Heart left ventricle (tissue), 16 donors: Measurements from ENCODE around the gene AFAP1L1. TPM values are rescaled to one million over a fixed set of nuclear protein-coding genes. Genes with fewer than 3 reads are reported as not detected.

Experiments
- ATAC-seq, 4 donors: fragments of 200-7000 bp; cut with Tn5 transposase; one replicate each; pipeline ENCODE4 v1.9.1; 2020 to 2022; ENCODE audit warnings: moderate library complexity in 4 of 4, mild to moderate bottlenecking in 3 of 4, moderate number of reproducible peaks in 1 of 4
- DNase-seq, 5 donors: peaks; one replicate each; pipeline ENCODE4 v3.0.0-alpha.2; 2020
- H3K27ac ChIP-seq, 12 donors: fragments of 200-600 bp; sonication (generic) in 4 of 12; one replicate each; pipeline versions ENCODE4 v1.5.0 to v1.8.0; 2016 to 2022; ENCODE audit warnings: mild to moderate bottlenecking in 2 of 12
- H3K27me3 ChIP-seq, 9 donors: fragments of 200-600 bp; sonication (generic) in 2 of 9; one replicate each; pipeline versions ENCODE4 v1.5.1 to v1.8.0; 2016 to 2022; ENCODE audit warnings: mild to moderate bottlenecking in 3 of 9
- H3K36me3 ChIP-seq, 9 donors: fragments of 200-600 bp; sonication (generic) in 2 of 9; one replicate each; pipeline versions ENCODE4 v1.5.0 to v1.8.0; 2018 to 2022; ENCODE audit warnings: mild to moderate bottlenecking in 2 of 9
- H3K4me1 ChIP-seq, 12 donors: fragments of 200-600 bp; sonication (generic) in 4 of 12; one replicate each; pipeline versions ENCODE4 v1.5.0 to v1.8.0; 2016 to 2022; ENCODE audit warnings: mild to moderate bottlenecking in 3 of 12
- H3K4me3 ChIP-seq, 12 donors: fragments of 200-600 bp; sonication (generic) in 4 of 12; one replicate each; pipeline versions ENCODE4 v1.5.0 to v1.8.0; 2017 to 2022; ENCODE audit warnings: mild to moderate bottlenecking in 9 of 12, moderate library complexity in 4 of 12
- H3K9me3 ChIP-seq, 12 donors: fragments of 200-600 bp; sonication (generic) in 4 of 12; one replicate each; pipeline versions ENCODE4 v1.5.0 to v1.8.0; 2016 to 2022; ENCODE audit warnings: mild to moderate bottlenecking in 1 of 12
- CTCF ChIP-seq, 12 donors: fragments of 200-600 bp; sonication (generic) in 4 of 12; IDR thresholded peaks; one replicate each; pipeline versions ENCODE4 v1.5.0 to v1.8.0; 2018 to 2022; ENCODE audit warnings: antibody characterized with exemption in 12 of 12, mild to moderate bottlenecking in 5 of 12
- POLR2A ChIP-seq, 2 donors: fragments of 450-650 bp; IDR thresholded peaks; one replicate each; pipeline ENCODE4 v1.6.1; 2017; ENCODE audit warnings: antibody characterized with exemption in 2 of 2, mild to moderate bottlenecking in 2 of 2, moderate library complexity in 2 of 2
- WGBS, 4 donors: extraction: QIAGEN DNeasy Blood & Tissue Kit in 2 of 4; methylation state at CpG; one replicate each; pipeline versions ENCODE4 v1.1.5 to v1.1.7; 2013 to 2018; 5-methylcytosine and 5-hydroxymethylcytosine counted together
- intact Hi-C, 10 donors: fragments of 100-400 bp; cut with DNase I; formaldehyde crosslinking; loops; one replicate each; pipeline versions ENCODE4 v1.11.1 to v1.14.2; 2022
- polyA plus RNA-seq, 2 donors: library from polyadenylated mRNA; stranded (reverse); fragments of 200-250 nt; gene quantifications; one replicate each; pipeline ENCODE4 v1.2.3, GENCODE V29; 2013
- total RNA-seq, 9 donors: library from RNA; depleted of rRNA in 2 of 9; stranded (reverse); fragments of >200 nt in 2 of 9; fragmentation: NEBNext Ultra II Directional in 3 of 9; extraction: Animal tissue kit (Norgen Biotek cat#: 25700) in 3 of 9; gene quantifications; one replicate each; pipeline versions ENCODE4 v1.1.0 to v1.2.4, GENCODE V29; 2016 to 2023
- donor health status: ischemic (EF 13 %, LVEDD 7.1; RV severe dilation, severe dysfunction).
- donor health status: healthy with polysubstance abuse.
- donor health status: DM: no; HTN: yes; CAD: no.
- donor health status: DM: no; HTN: no; CAD: no.
- donor health status: ischemic (EF 25% LVEDD 6.9; RV normal size, moderate dysfunction).
- donor health status: ischemic (EF 25% LVEDD 5.7; RV mildly dilated, moderate dysfunction).
- donor health status: healthy.
- donor health status: DM: yes; HTN: yes; CAD: no.
- donor health status: ischemic (EF 35%, LVEDD 5.7; RV mildly dilated, moderate dysfunction).
- donor health status: nonischemic (EF 11% LVEDD 7.7; RV severe dilation, severe dysfunction).
- donor health status: DM: yes; HTN: yes; CAD: no.
- donor health status: PGD.
- donor health status: ischemic (EF 29% LVEDD 5.4; RV normal size, mild dysfunction).
- donor health status: nonischemic (EF 23%, LVEDD 6.1; RV moderate dilation, normal function).

Gene AFAP1L1
- total and polyA plus RNA-seq, 11 donors = 30.4 to 57.7 (median 45.0) TPM

DNA sequence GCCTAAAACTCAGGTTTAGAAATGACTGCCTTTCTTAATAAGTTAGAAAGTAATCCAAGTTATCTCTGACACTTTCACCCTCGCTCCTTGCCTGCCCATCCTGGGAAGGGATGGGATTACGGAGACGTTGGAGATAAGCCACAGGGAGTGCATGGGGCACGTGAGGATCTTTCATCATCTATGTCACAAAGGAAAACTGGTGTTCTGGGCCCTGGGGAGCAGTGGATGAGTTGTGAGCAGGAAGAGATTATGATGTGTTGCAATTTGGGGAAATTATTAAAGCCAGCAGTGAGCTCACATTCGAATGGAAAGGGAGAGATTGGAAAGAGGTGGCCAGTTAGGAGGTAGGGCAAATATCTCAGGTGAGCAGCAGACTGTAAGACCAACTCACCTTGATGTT is 12.8 kb downstream of the AFAP1L1 start:
- Histone ChIP-seq H3K9me3 (no peaks in the 10 kb centered on the region), H3K27ac (peak overlapping the region; percentile 47 to 92 (median 78)), H3K27me3 (no peaks in the 10 kb centered on the region), H3K4me3 (no peak overlapping the region), H3K36me3 (peaks cover 0 to 14% (median 0%) of the 10 kb centered on the region in 9 donors), H3K4me1 (peaks cover 12 to 98% (median 83%) of the 10 kb centered on the region in 12 donors)
- ATAC-seq (peak in 1 of 4 donors; percentile 30), DNase-seq (peak in 1 of 5 donors; percentile 65)
- TF ChIP-seq CTCF (IDR thresholded peaks at IDR 0.05) (no peak), POLR2A (IDR thresholded peaks at IDR 0.05) (no peak)
- 11 to 19% (median 12%) methylated on average over 5 of the region's 5 CpGs for WGBS, 4 donors
- intact Hi-C loops = no loop called here

DNA sequence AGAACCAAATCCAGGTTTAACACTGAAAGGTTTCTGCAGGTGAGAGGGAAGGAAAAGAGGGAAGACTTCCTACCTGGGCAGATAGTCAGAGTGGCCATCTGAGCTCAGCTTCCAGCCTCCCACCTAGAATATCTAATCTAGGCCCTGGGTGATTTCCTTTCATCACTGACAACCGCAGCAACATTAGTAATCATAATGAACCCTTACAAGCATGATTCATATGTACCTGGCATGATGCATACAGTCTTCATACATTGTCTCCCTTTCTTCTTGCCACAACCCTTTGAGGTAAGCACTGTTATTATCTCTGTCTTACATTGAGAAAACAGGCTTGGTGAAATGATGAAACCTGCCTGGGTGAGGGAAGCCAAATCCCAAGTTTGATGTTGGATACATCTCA is 13.5 kb downstream of the AFAP1L1 start:
- Histone ChIP-seq H3K27ac (peak overlapping the region; percentile 47 to 92 (median 80)), H3K9me3 (no peaks in the 10 kb centered on the region), H3K4me1 (peaks cover 9 to 98% (median 83%) of the 10 kb centered on the region in 12 donors), H3K4me3 (no peak overlapping the region), H3K36me3 (peaks cover 0 to 14% (median 0%) of the 10 kb centered on the region in 9 donors), H3K27me3 (no peaks in the 10 kb centered on the region)
- ATAC-seq (no peak), DNase-seq (no peak)
- TF ChIP-seq POLR2A (IDR thresholded peaks at IDR 0.05) (no peak), CTCF (IDR thresholded peaks at IDR 0.05) (no peak)
- intact Hi-C loops = loop anchor here in 1 of 10 donors (5.0 kb wide), 1 partner anchor 62 kb away; the partner anchor contains the start of gene GRPEL2
- WGBS, 4 donors = 40 to 52% (median 46%) methylated on average over 1 of the region's 1 CpG

DNA sequence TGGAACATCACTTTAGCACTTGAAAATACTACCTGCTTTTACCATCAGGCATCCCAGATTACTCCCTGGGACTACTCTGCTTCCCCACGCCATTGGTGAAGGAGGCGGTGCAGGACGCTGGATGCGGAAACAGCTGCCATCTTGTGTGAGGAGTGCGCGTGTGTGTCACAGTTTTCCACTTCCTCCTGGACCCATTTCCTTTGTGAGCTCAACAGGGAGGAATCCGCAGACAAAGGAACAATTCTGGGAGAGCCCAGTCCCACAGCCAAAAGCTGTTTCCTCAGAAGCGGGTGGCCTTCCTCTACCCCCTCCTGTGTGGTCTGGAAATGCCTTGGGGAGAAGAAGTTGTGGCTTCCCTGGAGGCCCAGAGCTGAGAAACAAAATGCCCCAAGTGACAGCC is 16.8 kb downstream of the AFAP1L1 start:
- H3K4me1 ChIP-seq = peaks cover 8 to 97% (median 78%) of the 10 kb centered on the region in 12 donors
- intact Hi-C loops = loop anchor here in 1 of 10 donors (5.0 kb wide), 1 partner anchor 59 kb away; the partner anchor contains the start of gene GRPEL2
- TF ChIP-seq CTCF (IDR thresholded peaks at IDR 0.05) = no peak
- TF ChIP-seq POLR2A (IDR thresholded peaks at IDR 0.05) = no peak
- peak overlapping the region; percentile 64 to 92 (median 86) for H3K27ac ChIP-seq
- H3K9me3 ChIP-seq = no peaks in the 10 kb centered on the region
- H3K4me3 ChIP-seq = peak overlapping the region in 4 of 12 donors; percentile 5 to 14 (median 8)
- ATAC-seq (peak; percentile 37 to 85 (median 61)), DNase-seq (peak in 4 of 5 donors; percentile 71 to 82 (median 80))
- H3K27me3 ChIP-seq = no peaks in the 10 kb centered on the region
- H3K36me3 ChIP-seq = peaks cover 0 to 14% (median 0%) of the 10 kb centered on the region in 9 donors
- 41 to 64% (median 53%) methylated on average over 8 of the region's 8 CpGs for WGBS, 4 donors

DNA sequence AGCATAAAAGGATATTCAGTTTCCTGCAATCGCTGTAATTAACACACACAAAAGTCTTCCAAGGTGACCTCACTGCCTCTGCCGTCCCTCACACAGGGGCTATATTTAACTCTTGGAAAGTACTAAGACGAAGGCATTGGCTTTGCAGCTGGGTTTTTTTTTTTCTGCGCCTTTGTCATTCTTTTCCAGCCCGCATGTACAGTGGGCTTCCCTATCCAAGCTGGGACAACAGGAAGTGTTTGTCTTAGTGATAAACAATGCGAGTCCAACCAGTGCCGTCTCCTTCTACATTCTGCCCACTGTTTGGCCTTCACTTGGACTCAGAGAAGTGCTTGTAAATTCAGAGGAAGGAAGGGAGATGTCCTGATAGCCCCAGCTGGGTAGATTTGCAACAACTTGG is 17.6 kb downstream of the AFAP1L1 start:
- H3K27me3 ChIP-seq = no peaks in the 10 kb centered on the region
- peak overlapping the region; percentile 64 to 92 (median 86) for H3K27ac ChIP-seq

More for the DNA sequence above, 17.6 kb downstream of the AFAP1L1 start:
- DNase-seq = peak in 2 of 5 donors; percentile 44 to 56
- 2 to 8% (median 5%) methylated on average over 6 to 7 of the region's 7 CpGs for WGBS, 4 donors
- peak; percentile 55 to 73 (median 64) for ATAC-seq
- peaks cover 0 to 14% (median 0%) of the 10 kb centered on the region in 9 donors for H3K36me3 ChIP-seq
- peaks cover 6 to 97% (median 76%) of the 10 kb centered on the region in 12 donors for H3K4me1 ChIP-seq
- intact Hi-C loops = loop anchor here in 1 of 10 donors (5.0 kb wide), 1 partner anchor 58 kb away; the partner anchor contains the start of gene GRPEL2
- no peaks in the 10 kb centered on the region for H3K9me3 ChIP-seq
- peak overlapping the region in 4 of 12 donors; percentile 5 to 22 (median 14) for H3K4me3 ChIP-seq
- TF ChIP-seq CTCF (IDR thresholded peaks at IDR 0.05) = no peak
- TF ChIP-seq POLR2A (IDR thresholded peaks at IDR 0.05) = no peak
